ENCODE data around the gene MADD. TPM values are rescaled to one million over a fixed set of nuclear protein-coding genes. Genes with fewer than 3 reads are reported as not detected.

The MADD gene
- total RNA-seq, 1 experiment from 2014 or later = 24.8 TPM

GRCh38 chr11:47254386-47254785 lies 15.5 kb upstream of the MADD start:
- H3K36me3 Mint-ChIP-seq (ENCODE audit: insufficient read depth, unreplicated experiment) = no peaks in the 10 kb centered on the region
- ChIA-PET POLR2A (interaction anchor here (0.6 to 0.9 kb wide), 2 partner anchors 10 to 31 kb away, joined by 3 read pairs; no protein-coding TSS in a partner anchor), CTCF (no interaction called here)
- no peaks in the 10 kb centered on the region for H3K9me3 Mint-ChIP-seq (ENCODE audit: unreplicated experiment)
- no TSS peak for BruUV-seq (replicated peaks)
- no peak for DNase-seq (ENCODE audit: unreplicated experiment)
- intact Hi-C loops (cut with micrococcal nuclease) = no loop called here
- no peak overlapping the region for H3K27ac Mint-ChIP-seq (ENCODE audit: low read depth, unreplicated experiment)
- H3K27me3 Mint-ChIP-seq (ENCODE audit: insufficient read depth, unreplicated experiment) = no peaks in the 10 kb centered on the region
- no peak overlapping the region for H3K4me3 Mint-ChIP-seq (ENCODE audit: unreplicated experiment)
- peaks cover 23% of the 10 kb centered on the region for H3K4me1 Mint-ChIP-seq (ENCODE audit: insufficient read depth, unreplicated experiment)
- TF ChIP-seq CTCF (IDR thresholded peaks at IDR 0.05; ENCODE audit: unreplicated experiment) = no peak

- TF ChIP-seq CTCF (IDR thresholded peaks at IDR 0.05; ENCODE audit: unreplicated experiment) = no peak
- Mint-ChIP-seq H3K9me3 (ENCODE audit: unreplicated experiment) (no peaks in the 10 kb centered on the region), H3K4me1 (ENCODE audit: insufficient read depth, unreplicated experiment) (peaks cover 24% of the 10 kb centered on the region), H3K27me3 (ENCODE audit: insufficient read depth, unreplicated experiment) (no peaks in the 10 kb centered on the region), H3K36me3 (ENCODE audit: insufficient read depth, unreplicated experiment) (no peaks in the 10 kb centered on the region), H3K4me3 (ENCODE audit: unreplicated experiment) (no peak overlapping the region), H3K27ac (ENCODE audit: low read depth, unreplicated experiment) (no peak overlapping the region)
- BruUV-seq (replicated peaks) = no TSS peak
- ChIA-PET POLR2A (interaction anchor here (1.3 kb wide), 1 partner anchor 41 kb away, joined by 8 read pairs; the partner anchor contains the start of gene DDB2), CTCF (no interaction called here)
- no peak for DNase-seq (ENCODE audit: unreplicated experiment)
- intact Hi-C loops (cut with micrococcal nuclease) = loop anchor here (2.0 kb wide), 1 partner anchor 98 kb away; no protein-coding TSS in a partner anchor
Observed at GRCh38 chr11:47256374-47256773, 13.6 kb upstream of the MADD start.

GRCh38 chr11:47257177-47257516 lies 12.8 kb upstream of the MADD start:
- peaks cover 24% of the 10 kb centered on the region for H3K4me1 Mint-ChIP-seq (ENCODE audit: insufficient read depth, unreplicated experiment)
- H3K36me3 Mint-ChIP-seq (ENCODE audit: insufficient read depth, unreplicated experiment) = no peaks in the 10 kb centered on the region
- H3K27me3 Mint-ChIP-seq (ENCODE audit: insufficient read depth, unreplicated experiment) = no peaks in the 10 kb centered on the region
- H3K27ac Mint-ChIP-seq (ENCODE audit: low read depth, unreplicated experiment) = peak overlapping the region; percentile 1
- BruUV-seq (replicated peaks) = no TSS peak
- H3K4me3 Mint-ChIP-seq (ENCODE audit: unreplicated experiment) = peak overlapping the region; percentile 80
- ChIA-PET POLR2A (interaction anchor here (0.8 to 3.3 kb wide), 8 partner anchors 9 to 72 kb away, joined by 3 to 38 read pairs (median 6); partner anchors contain the start of genes ACP2 and DDB2), CTCF (interaction anchor here (0.7 to 4.2 kb wide), 3 partner anchors 9 to 82 kb away, joined by 3 to 33 read pairs (median 5); partner anchors contain the start of gene ACP2)
- intact Hi-C loops (cut with micrococcal nuclease) = loop anchor here (2.0 kb wide), 1 partner anchor 98 kb away; no protein-coding TSS in a partner anchor
- no peaks in the 10 kb centered on the region for H3K9me3 Mint-ChIP-seq (ENCODE audit: unreplicated experiment)
- TF ChIP-seq CTCF (IDR thresholded peaks at IDR 0.05; ENCODE audit: unreplicated experiment) = no peak
- no peak for DNase-seq (ENCODE audit: unreplicated experiment)

GRCh38 chr11:47257517-47258316 lies 12.2 kb upstream of the MADD start, which contains the start of gene NR1H3:
TSS of gene NR1H3 (plus strand) at chr11:47257996. CDS start at chr11:47259217, 1,221 bp downstream.
- DNase-seq (ENCODE audit: unreplicated experiment) = peak; percentile 88
- no peaks in the 10 kb centered on the region for H3K27me3 Mint-ChIP-seq (ENCODE audit: insufficient read depth, unreplicated experiment)
- H3K9me3 Mint-ChIP-seq (ENCODE audit: unreplicated experiment) = no peaks in the 10 kb centered on the region
- H3K4me3 Mint-ChIP-seq (ENCODE audit: unreplicated experiment) = peak within 1 kb of the TSS; percentile 80
- CTCF ChIA-PET = interaction anchor here (0.6 to 4.2 kb wide), 9 partner anchors 9 to 595 kb away, joined by 3 to 33 read pairs (median 4); partner anchors contain the start of gene ACP2
- no peaks in the 10 kb centered on the region for H3K36me3 Mint-ChIP-seq (ENCODE audit: insufficient read depth, unreplicated experiment)
- intact Hi-C loops (cut with micrococcal nuclease) = loop anchor here (2.0 kb wide), 2 partner anchors 91 to 97 kb away; no protein-coding TSS in a partner anchor
- H3K4me1 Mint-ChIP-seq (ENCODE audit: insufficient read depth, unreplicated experiment) = peaks cover 24% of the 10 kb centered on the region
- POLR2A ChIA-PET = interaction anchor here (0.8 to 3.3 kb wide), 8 partner anchors 9 to 73 kb away, joined by 3 to 38 read pairs (median 6); partner anchors contain the start of genes ACP2 and DDB2
- no TSS peak for BruUV-seq (replicated peaks)
- TF ChIP-seq CTCF (IDR thresholded peaks at IDR 0.05; ENCODE audit: unreplicated experiment) = peak; percentile 32
- H3K27ac Mint-ChIP-seq (ENCODE audit: low read depth, unreplicated experiment) = peak within 1 kb of the TSS; percentile 1
